CD8-positive, alpha-beta memory T cell (primary cell): ENCODE results near the gene SLC9A9. TPM values are rescaled to one million over a fixed set of nuclear protein-coding genes. Genes with fewer than 3 reads are reported as not detected.
A peak's percentile ranks its signal among the peaks of the same experiment; 100 is the strongest.

ENCODE experiments used
- CTCF ChIA-PET: fragments of 350-600 bp; sonication (Branson Sonifier 250); formaldehyde crosslinking; loops from one replicate; lab custom pipeline; 2021; ENCODE audit warnings: antibody characterized with exemption; lab: Charles Lee
- POLR2A ChIA-PET: fragments of 350-600 bp; sonication (Branson Sonifier 250); formaldehyde crosslinking; loops from one replicate; lab custom pipeline; 2021; ENCODE audit warnings: antibody characterized with exemption; lab: Charles Lee
- DNase-seq, 5 donors: peaks; one replicate each; pipeline versions ENCODE4 v3.0.0 to v3.0.0-alpha.2; 2020 to 2022; ENCODE audit warnings: mixed read lengths in 1 of 5
- H3K27ac ChIP-seq: one replicate; pipeline ENCODE4 v1.7.0; 2013; ENCODE audit warnings: low read depth, mild to moderate bottlenecking, low read length, moderate library complexity
- H3K27me3 ChIP-seq: 2 replicates; pipeline ENCODE4 v1.7.0; 2013; ENCODE audit warnings: low read length, mild to moderate bottlenecking; ENCODE audit not compliant: insufficient read depth, poor library complexity, severe bottlenecking
- H3K36me3 ChIP-seq: 2 replicates; pipeline ENCODE4 v1.7.0; 2013; ENCODE audit warnings: mild to moderate bottlenecking, low read length, moderate library complexity; ENCODE audit not compliant: insufficient read depth
- H3K4me1 ChIP-seq: 2 replicates; pipeline ENCODE4 v1.7.0; 2013; ENCODE audit warnings: mild to moderate bottlenecking, low read length, moderate library complexity; ENCODE audit not compliant: insufficient read depth
- H3K4me3 ChIP-seq: 2 replicates; pipeline ENCODE4 v1.7.0; 2013; ENCODE audit warnings: mild to moderate bottlenecking, low read length
- H3K9me3 ChIP-seq: 2 replicates; pipeline ENCODE4 v1.7.0; 2013; ENCODE audit warnings: mild to moderate bottlenecking, low read length
- H3K27ac Mint-ChIP-seq, 8 donors: one replicate each; pipeline ENCODE4 v1.8.0; 2020 to 2021; ENCODE audit warnings: mixed read lengths in 8 of 8, mild to moderate bottlenecking in 6 of 8, inconsistent platforms in 3 of 8, moderate library complexity in 3 of 8
- H3K27me3 Mint-ChIP-seq, 2 donors: one replicate each; pipeline ENCODE4 v1.8.0; 2020 to 2021; ENCODE audit warnings: mixed read lengths in 2 of 2, mild to moderate bottlenecking in 1 of 2, moderate library complexity in 1 of 2
- H3K36me3 Mint-ChIP-seq, 3 donors: one replicate each; pipeline ENCODE4 v1.8.0; 2020 to 2021; ENCODE audit warnings: mixed read lengths in 3 of 3, inconsistent platforms in 1 of 3, mild to moderate bottlenecking in 1 of 3
- H3K4me1 Mint-ChIP-seq, 3 donors: one replicate each; pipeline ENCODE4 v1.8.0; 2020 to 2021; ENCODE audit warnings: mixed read lengths in 3 of 3, inconsistent platforms in 1 of 3, mild to moderate bottlenecking in 1 of 3
- H3K4me3 Mint-ChIP-seq, 7 donors: one replicate each; pipeline ENCODE4 v1.8.0; 2020 to 2021; ENCODE audit warnings: mixed read lengths in 7 of 7, mild to moderate bottlenecking in 6 of 7, moderate library complexity in 4 of 7, inconsistent platforms in 2 of 7
- H3K9me3 Mint-ChIP-seq, 5 donors: one replicate each; pipeline ENCODE4 v1.8.0; 2020 to 2022; ENCODE audit warnings: mixed read lengths in 5 of 5, mild to moderate bottlenecking in 3 of 5, moderate library complexity in 2 of 5, inconsistent platforms in 1 of 5
- polyA plus RNA-seq: library from polyadenylated mRNA; unstranded; fragments of 300-500 nt; fragmentation: Illumina TruSeq; gene quantifications from one replicate; pipeline ENCODE4 v1.2.3, GENCODE V29; 2021
- total RNA-seq, 2 experiments: library from RNA; stranded (reverse); gene quantifications; one replicate each; pipeline ENCODE4 v1.2.3, GENCODE V29; 2021

Gene SLC9A9
- total and polyA plus RNA-seq, 3 experiments from 2014 or later: 1.2 to 18.0 (median 2.2) TPM

DNA sequence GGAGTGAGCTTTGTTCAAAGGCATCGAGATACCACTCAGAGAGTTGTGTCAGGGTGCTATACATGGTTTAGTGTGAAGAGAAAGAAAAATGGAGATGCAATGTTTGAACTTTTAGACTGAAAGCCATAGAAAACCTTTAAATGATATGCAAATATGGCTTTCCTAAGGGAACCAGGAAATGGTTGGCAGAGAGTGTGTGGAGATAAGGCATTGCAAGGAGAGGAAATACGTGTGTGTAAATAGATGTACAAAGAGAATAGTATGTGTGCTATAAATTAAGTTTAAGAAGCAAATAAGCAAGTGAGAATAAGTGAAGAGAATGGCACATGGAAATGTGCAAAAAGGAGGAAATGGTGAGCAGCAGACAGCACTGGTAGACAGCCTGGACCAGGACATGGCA lies 198.1 kb downstream of the SLC9A9 start:
- ChIA-PET POLR2A (no interaction called here), CTCF (interaction anchor here (1.6 kb wide), 1 partner anchor 24 kb away, joined by 5 read pairs; no protein-coding TSS in a partner anchor)
- DNase-seq: no peak
- no peaks in the 10 kb centered on the region for H3K9me3 Mint-ChIP-seq
- Histone ChIP-seq H3K9me3 (no peaks in the 10 kb centered on the region), H3K4me3 (no peak overlapping the region), H3K27me3 (no peaks in the 10 kb centered on the region), H3K4me1 (no peaks in the 10 kb centered on the region), H3K27ac (no peak overlapping the region), H3K36me3 (peaks cover 11% of the 10 kb centered on the region)
- H3K4me1 Mint-ChIP-seq: no peaks in the 10 kb centered on the region
- no peak overlapping the region for H3K4me3 Mint-ChIP-seq
- H3K27ac Mint-ChIP-seq: peak overlapping the region in 1 of 8 donors; percentile 5
- H3K27me3 Mint-ChIP-seq: no peaks in the 10 kb centered on the region
- peaks cover 27 to 32% (median 29%) of the 10 kb centered on the region in 3 donors for H3K36me3 Mint-ChIP-seq

DNA sequence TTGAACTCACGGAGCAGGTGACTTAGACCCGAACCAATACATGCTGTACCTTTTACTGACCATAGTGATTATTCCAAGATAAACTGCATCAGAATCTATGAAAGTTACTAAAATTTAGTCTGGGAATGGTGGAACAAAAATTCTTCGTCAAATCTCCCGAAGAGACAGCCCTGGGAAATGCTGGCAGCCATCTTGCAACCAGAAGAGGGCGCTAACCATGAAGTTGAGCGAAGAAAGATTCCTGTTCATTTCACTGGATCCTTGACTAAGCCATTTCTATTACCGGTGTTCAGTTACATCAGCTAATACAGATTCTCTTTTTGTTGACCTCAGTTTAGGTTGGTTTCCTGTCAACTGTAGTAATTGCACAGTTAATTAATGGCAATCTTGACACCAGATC lies 199.6 kb downstream of the SLC9A9 start:
- no peak for DNase-seq
- ChIA-PET POLR2A (no interaction called here), CTCF (interaction anchor here (1.6 kb wide), 1 partner anchor 25 kb away, joined by 5 read pairs; no protein-coding TSS in a partner anchor)
- Histone ChIP-seq H3K4me1 (no peaks in the 10 kb centered on the region), H3K27ac (no peak overlapping the region), H3K27me3 (no peaks in the 10 kb centered on the region), H3K9me3 (no peaks in the 10 kb centered on the region), H3K36me3 (peaks cover 11% of the 10 kb centered on the region), H3K4me3 (no peak overlapping the region)
- Mint-ChIP-seq H3K9me3 (no peaks in the 10 kb centered on the region), H3K4me3 (no peak overlapping the region), H3K27me3 (no peaks in the 10 kb centered on the region), H3K36me3 (peaks cover 27 to 39% (median 32%) of the 10 kb centered on the region in 3 donors), H3K27ac (no peak overlapping the region), H3K4me1 (no peaks in the 10 kb centered on the region)

DNA sequence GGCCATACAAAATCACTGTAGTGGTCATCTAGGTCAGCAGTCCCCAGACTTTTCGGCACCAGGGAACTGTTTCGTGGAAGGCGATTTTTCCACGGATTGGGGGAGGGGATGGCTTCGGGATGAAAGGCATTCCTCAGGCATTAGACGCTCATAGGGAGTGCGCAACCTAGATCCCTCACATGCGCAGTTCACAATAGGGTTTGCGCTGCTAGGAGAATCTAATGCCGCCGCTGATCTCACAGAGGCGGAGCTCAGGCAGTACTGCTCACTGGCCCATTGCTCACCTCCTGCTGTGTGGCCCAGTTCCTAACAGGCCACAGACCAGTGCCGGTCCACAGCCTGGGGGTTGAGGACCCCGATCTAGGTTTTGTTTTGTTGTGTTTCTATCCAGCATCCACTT lies 200.1 kb downstream of the SLC9A9 start:
- no peaks in the 10 kb centered on the region for H3K9me3 ChIP-seq
- Mint-ChIP-seq H3K27ac (no peak overlapping the region), H3K4me1 (no peaks in the 10 kb centered on the region), H3K36me3 (peaks cover 26 to 41% (median 30%) of the 10 kb centered on the region in 3 donors), H3K27me3 (no peaks in the 10 kb centered on the region), H3K9me3 (no peaks in the 10 kb centered on the region), H3K4me3 (no peak overlapping the region)
- ChIA-PET POLR2A (no interaction called here), CTCF (interaction anchor here (1.6 kb wide), 1 partner anchor 26 kb away, joined by 5 read pairs; no protein-coding TSS in a partner anchor)
- peaks cover 11% of the 10 kb centered on the region for H3K36me3 ChIP-seq
- H3K27me3 ChIP-seq: no peaks in the 10 kb centered on the region
- H3K4me1 ChIP-seq: no peaks in the 10 kb centered on the region
- H3K27ac ChIP-seq: no peak overlapping the region
- H3K4me3 ChIP-seq: no peak overlapping the region
- DNase-seq: no peak

DNA sequence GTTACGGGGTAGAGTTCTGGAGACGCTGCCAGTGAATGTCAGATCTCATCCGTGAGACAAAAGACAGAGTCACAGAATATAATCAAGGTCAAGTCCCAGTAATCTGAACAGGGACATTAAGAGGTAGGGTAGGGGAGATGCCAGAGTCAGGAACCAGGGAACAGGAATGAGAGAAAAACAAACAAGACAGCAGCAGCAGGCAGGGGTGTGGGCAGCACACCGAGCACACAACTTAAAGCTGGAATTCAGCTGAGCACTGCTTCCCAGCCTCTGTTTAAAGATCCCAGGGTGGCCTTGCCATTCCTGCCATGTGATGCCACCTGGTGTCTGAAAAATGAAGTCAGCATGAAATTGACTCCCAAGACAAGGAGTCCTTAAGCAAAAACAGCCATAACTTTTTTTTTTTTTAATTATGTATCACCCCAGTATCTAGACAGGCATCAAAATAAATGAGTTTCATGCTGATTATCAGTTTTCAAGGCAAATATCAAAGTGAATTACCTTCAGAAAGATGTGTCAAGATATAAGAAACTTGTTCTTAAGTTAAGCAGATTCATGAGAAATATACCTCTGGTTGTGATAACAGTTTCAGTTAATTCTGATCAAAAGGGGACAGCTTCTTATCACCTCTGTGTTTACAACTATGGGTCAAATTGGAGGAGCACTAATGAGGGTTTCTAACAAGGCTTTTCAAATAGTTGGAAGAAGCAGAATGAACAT lies 203.7 kb downstream of the SLC9A9 start:
- Histone ChIP-seq H3K4me3 (no peak overlapping the region), H3K9me3 (no peaks in the 10 kb centered on the region), H3K27ac (no peak overlapping the region), H3K4me1 (no peaks in the 10 kb centered on the region), H3K27me3 (no peaks in the 10 kb centered on the region), H3K36me3 (no peaks in the 10 kb centered on the region)
- DNase-seq: peak in 2 of 5 donors; percentile 1 to 8
- peaks cover 4 to 11% (median 6%) of the 10 kb centered on the region in 5 donors for H3K9me3 Mint-ChIP-seq
- no peak overlapping the region for H3K27ac Mint-ChIP-seq
- ChIA-PET POLR2A (no interaction called here), CTCF (no interaction called here)
- H3K4me3 Mint-ChIP-seq: no peak overlapping the region
- no peaks in the 10 kb centered on the region for H3K4me1 Mint-ChIP-seq
- peaks cover 9 to 37% (median 10%) of the 10 kb centered on the region in 3 donors for H3K36me3 Mint-ChIP-seq
- no peaks in the 10 kb centered on the region for H3K27me3 Mint-ChIP-seq

DNA sequence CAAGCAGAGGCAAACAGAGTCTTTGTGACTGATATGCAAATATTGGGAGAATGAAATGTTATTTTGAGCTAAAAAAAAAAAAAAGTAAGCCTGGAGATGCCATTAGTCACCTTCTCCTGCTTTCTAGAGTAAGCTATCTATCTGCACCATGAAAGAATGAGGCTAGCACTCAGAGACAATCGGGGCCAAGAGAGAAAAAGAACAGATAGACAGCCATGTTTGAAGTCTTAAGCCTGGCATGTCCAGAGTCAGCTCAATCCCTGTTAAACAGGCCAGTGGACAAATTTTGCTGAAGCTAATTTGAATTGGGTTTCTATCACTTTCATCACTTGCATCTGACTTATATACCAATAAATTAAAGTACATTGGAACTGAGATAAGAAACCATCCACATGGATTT lies 204.4 kb downstream of the SLC9A9 start:
- Histone ChIP-seq H3K4me1 (no peaks in the 10 kb centered on the region), H3K27me3 (no peaks in the 10 kb centered on the region), H3K27ac (no peak overlapping the region), H3K9me3 (no peaks in the 10 kb centered on the region), H3K4me3 (no peak overlapping the region), H3K36me3 (no peaks in the 10 kb centered on the region)
- Mint-ChIP-seq H3K36me3 (peaks cover 9 to 42% (median 14%) of the 10 kb centered on the region in 3 donors), H3K9me3 (peaks cover 10 to 18% (median 12%) of the 10 kb centered on the region in 5 donors), H3K4me3 (no peak overlapping the region), H3K27ac (no peak overlapping the region), H3K4me1 (no peaks in the 10 kb centered on the region), H3K27me3 (no peaks in the 10 kb centered on the region)
- ChIA-PET POLR2A (no interaction called here), CTCF (no interaction called here)
- no peak for DNase-seq

DNA sequence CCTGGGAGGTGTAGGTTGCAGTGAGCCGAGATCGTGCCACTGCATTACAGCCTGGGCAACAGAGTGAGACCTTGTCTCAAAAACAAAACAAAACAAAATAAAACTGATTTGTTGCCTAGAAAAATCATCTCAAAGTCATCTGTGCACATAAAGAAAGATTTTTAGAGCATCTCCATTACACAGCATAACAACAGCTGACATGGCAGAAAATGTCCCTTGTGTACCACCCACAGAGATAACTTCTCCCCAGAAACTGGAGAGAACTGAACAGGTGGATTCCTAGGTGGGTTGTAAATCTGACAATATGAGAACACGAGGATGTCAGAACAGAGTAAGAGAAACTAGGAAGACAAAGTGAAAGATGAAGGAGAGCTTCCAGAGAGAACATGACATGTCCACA lies 207.5 kb downstream of the SLC9A9 start:
- no peak overlapping the region for H3K4me3 ChIP-seq
- CTCF ChIA-PET: no interaction called here

DNA sequence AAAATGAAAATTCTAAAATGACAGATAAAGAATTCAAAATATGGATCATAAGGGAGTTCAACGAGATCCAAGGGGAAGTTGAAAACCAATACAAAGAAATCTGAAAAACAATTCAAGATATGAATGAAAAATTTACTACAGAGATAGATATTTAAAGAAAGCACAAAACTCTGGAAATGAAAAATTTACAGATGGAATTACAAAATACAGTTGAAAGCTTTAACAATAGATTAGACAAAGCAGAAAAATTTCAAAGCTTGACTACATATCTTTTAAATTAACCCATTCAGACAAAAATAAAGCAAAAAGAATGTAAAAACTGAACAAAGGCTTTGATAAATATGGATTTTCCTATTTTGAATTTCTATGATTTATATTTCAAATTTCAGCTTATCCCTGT lies 211.1 kb downstream of the SLC9A9 start:
- CTCF ChIA-PET: interaction anchor here (1.2 kb wide), 1 partner anchor 37 kb away, joined by 3 read pairs; no protein-coding TSS in a partner anchor
- Histone ChIP-seq H3K36me3 (no peaks in the 10 kb centered on the region), H3K27ac (no peak overlapping the region), H3K27me3 (no peaks in the 10 kb centered on the region), H3K4me3 (no peak overlapping the region), H3K4me1 (no peaks in the 10 kb centered on the region), H3K9me3 (peaks cover 11% of the 10 kb centered on the region)
- Mint-ChIP-seq H3K9me3 (peaks cover 18 to 39% (median 31%) of the 10 kb centered on the region in 5 donors), H3K4me1 (no peaks in the 10 kb centered on the region), H3K4me3 (no peak overlapping the region), H3K27ac (no peak overlapping the region), H3K27me3 (no peaks in the 10 kb centered on the region), H3K36me3 (peaks cover 18 to 47% (median 22%) of the 10 kb centered on the region in 3 donors)
- DNase-seq: no peak
- POLR2A ChIA-PET: no interaction called here

More for the DNA sequence above, 207.5 kb downstream of the SLC9A9 start:
- Mint-ChIP-seq H3K36me3 (peaks cover 17 to 64% (median 18%) of the 10 kb centered on the region in 3 donors), H3K27me3 (no peaks in the 10 kb centered on the region), H3K4me3 (no peak overlapping the region), H3K4me1 (no peaks in the 10 kb centered on the region), H3K27ac (no peak overlapping the region), H3K9me3 (peaks cover 18 to 39% (median 31%) of the 10 kb centered on the region in 5 donors)
- Histone ChIP-seq H3K27me3 (no peaks in the 10 kb centered on the region), H3K36me3 (no peaks in the 10 kb centered on the region), H3K27ac (no peak overlapping the region), H3K4me1 (no peaks in the 10 kb centered on the region), H3K9me3 (peaks cover 11% of the 10 kb centered on the region)
- DNase-seq: no peak
- POLR2A ChIA-PET: no interaction called here

DNA sequence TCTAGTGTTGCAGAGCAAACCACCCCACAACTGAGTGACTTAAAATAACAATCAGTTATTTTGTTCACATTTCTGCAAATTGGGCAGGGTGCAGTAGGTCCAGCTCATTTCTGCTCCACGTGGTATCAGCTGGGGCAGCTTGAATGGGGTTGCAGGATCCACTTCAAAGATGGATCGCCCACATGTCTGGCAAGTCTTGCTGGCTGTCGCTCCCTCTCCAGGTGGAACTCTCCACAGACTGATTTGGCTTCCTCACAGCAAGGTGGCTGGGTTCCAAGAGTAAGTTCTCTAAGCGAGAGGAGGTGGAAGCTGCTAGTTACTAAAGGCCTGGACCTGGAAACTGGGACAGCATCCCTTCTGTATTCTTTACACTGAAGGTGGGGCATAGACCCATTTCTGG lies 213.3 kb downstream of the SLC9A9 start:
- peaks cover 10 to 32% (median 15%) of the 10 kb centered on the region in 3 donors for H3K36me3 Mint-ChIP-seq
- no peaks in the 10 kb centered on the region for H3K4me1 Mint-ChIP-seq
- ChIA-PET CTCF (no interaction called here), POLR2A (no interaction called here)
- Histone ChIP-seq H3K9me3 (peaks cover 11% of the 10 kb centered on the region), H3K4me1 (no peaks in the 10 kb centered on the region), H3K27ac (no peak overlapping the region), H3K4me3 (no peak overlapping the region), H3K36me3 (no peaks in the 10 kb centered on the region), H3K27me3 (no peaks in the 10 kb centered on the region)
- no peaks in the 10 kb centered on the region for H3K27me3 Mint-ChIP-seq
- no peak for DNase-seq
- no peak overlapping the region for H3K4me3 Mint-ChIP-seq
- H3K27ac Mint-ChIP-seq: no peak overlapping the region
- peaks cover 12 to 30% (median 26%) of the 10 kb centered on the region in 5 donors for H3K9me3 Mint-ChIP-seq
